GDM1 (cell line): ENCODE results near the gene CTDSPL.
A peak's percentile ranks its signal among the peaks of the same experiment; 100 is the strongest.
"Not testable (repeated sequence)": the region's sequence is repeated elsewhere in the genome, so short reads cannot be mapped to it uniquely, and the experiment has no call there.

ENCODE experiments used
- DNase-seq: peaks from one replicate; lab custom pipeline; 2025; lab: John Stamatoyannopoulos, UW

Gene CTDSPL

DNA sequence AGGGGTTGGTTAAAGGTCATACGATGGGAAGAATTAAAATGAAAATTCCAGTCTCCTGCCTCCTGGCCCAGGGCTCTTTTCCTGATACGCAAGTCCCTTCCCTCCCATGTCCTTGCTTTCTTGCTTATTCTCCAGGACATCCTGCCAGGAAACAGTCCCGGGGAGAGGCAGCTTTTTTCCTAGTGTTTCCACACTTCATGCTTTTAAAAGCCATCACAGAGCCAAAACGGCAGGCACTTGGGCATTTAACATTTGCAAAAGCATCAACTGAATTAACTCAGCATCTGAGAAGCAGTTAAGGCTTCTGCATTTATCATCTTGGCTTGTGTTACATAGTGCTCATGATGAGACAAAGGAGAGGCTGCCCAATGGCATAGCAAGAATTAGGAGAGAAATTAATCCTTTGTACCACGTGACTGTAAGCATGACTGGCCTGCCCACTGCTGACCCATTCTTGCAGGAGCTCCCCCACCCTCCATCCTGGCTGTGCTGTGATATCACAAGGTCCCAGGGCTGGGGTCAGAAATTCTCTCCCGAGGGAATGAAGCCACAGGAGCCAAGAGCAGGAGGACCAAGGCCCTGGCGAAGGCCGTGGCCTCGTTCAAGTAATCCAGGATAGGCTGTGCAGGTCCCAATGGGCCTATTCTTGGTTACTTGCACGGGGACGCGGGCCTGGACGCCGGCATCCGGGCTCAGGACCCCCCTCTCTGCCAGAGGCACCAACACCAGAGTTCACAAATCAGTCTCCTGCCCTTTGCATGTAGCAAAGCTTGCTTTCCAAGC, 107.3 kb downstream of the CTDSPL start:
- DNase-seq = no peak

DNA sequence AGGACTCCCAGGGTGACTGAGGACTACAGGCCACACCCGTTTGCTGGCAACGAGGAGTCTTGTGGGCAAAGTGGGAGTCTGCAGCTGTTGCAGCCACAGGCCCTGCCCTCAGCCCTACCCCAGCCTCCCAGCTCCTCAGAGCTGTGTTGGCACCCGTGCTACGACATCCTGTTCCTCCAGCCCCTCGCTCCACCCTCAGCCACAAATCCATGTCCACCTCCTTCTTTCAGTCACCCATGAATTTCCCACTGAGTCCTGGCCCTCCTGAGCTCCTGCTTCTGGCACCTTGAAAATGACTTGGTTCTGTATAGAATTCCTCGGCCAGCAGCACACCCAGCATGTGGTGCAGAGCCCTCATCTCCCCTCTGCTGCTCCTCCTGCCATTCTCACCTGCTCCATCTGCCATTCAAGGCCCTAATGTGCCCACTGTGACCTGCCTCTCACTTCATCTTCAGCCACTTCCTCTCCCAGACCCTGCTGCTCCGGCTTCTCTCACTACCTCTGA, 108.0 kb downstream of the CTDSPL start:
- no peak for DNase-seq

DNA sequence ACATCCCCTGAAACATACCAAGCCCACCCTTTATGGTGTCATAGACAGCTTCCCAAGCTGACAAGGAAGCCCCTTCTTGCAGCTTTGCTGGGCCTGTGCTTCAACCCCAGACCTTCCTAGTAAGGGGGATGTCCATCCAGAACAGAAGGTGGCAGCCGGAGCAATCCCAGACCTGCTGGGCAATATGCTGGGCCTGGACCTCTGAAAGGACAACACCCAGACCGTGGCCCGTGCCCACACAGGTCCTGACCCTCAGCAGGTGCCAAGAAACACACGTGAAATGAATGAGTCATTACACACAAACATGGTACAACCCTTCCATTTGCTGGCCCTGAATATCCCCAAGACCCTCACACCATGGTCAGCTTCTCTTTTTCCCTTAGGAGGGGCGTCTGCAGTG, 109.1 kb downstream of the CTDSPL start:
- DNase-seq = no peak

DNA sequence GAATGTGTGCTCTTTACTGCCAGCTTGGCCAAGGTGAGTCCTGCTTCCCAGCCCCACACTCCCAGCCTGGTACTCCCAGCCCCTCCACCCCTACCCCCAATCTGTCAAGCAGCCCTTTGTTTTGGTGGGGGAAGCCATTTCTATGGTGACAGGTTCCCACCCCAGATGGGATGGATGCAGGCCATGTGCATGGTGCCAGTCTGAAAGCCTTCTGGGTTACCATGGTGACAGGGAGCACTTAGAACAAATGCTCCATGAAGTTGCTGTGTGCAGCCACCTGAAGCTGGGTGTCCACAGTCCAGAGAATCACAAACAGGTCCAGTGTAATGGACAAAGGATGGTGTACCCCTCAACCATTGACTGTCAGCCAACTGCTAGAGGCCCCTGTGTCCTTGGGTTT, 109.8 kb downstream of the CTDSPL start:
- DNase-seq = no peak

DNA sequence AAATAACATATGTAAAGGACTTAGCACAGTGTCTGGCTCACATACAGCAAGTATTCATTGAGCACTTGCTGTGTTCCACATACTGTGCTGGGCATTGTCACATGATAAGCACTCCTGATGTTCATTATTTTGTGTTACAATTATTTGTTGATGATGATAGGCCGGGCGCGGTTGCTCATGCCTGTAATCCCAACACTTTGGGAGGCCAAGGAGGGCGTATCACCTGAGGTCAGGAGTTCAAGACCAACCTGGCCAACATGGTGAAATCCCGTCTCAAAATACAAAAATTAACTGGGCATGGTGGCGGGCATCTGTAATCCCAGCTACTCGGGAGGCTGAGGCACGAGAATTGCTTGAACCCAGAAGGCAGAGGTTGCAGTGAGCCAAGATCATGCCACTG, 110.4 kb downstream of the CTDSPL start:
- not testable (repeated sequence) for DNase-seq

DNA sequence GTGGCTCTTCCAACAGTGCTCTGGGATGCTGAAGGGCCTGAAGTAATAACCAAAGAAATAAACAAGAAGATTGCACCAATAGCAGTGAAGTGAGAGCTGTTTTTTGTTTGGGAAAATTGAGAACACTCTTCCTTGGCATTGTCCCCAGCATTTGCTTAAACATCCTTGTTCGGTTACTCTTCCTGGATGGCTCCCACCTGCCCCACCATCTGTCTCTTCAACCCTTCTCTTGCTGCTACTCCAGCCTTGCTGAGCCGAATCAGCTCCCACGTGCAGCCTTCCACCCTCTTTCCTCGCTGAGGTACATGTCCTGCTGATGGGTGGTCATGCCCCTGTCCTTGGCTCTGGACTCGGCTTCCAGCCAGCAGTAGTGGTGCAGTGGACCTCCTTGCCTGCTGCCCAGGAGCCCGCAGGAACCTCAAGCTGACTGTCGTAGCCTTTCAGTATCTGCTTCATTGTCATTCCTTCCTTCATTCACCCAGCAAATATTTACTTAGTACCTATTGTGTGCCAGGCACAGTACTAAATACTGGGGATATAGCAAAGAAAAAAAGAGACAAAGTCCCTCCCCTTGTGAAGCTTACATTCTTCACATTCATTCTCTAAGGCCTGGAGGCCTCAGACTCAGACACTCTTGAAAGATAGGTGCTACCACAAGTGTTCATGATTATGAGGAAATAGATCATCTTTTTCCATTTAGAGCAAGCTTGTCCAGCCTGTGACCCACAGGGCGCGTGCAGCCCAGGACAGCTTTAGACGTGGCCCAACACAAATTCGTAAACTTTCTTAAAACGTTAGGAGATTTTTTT, 111.8 kb downstream of the CTDSPL start:
- DNase-seq = no peak

DNA sequence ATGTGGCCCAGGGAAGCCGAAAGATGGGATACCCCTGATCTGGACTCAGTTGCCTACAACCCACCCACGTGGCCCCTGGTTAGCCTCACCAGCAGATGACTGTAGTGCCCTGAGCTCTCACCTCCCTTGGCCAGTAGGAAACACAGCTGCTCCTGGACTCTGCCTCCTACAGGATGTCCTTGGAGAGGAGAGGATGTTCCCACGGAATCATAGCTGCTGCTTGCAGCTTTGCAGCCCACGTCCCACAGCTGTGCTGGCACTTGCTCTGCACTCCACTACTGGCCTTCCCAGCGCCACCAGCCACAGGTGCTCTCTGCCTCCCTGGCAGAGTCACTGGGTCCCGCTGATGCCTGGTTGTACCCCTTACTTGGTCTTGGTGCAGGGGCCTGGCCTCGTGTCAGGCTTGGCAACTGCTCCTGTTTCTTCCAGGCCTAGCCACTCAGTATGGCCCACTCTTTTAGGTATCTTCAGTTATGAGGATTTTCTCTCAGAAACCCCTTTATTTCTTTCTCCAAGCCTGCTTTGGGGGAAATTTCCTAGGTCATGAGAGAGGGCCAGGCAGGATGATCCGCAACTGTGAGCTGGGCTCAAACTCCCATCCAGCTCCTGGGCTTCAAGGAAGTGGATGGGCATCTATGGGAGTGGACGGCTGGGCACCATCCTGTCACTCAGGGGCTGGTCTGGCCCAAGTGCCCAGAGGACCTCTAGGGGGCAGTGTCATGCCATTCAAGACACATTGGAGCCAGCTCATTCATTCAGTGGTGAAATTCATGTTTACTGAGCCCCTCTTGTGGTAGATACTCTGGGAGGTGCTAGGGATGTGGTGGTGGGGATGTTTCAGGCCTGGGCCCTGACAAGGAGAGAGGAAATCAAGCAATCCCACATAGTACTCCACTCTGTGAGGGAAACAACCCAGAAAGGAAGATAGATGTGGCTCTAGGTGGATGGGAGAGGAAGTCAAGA, 112.7 kb downstream of the CTDSPL start:
- DNase-seq = peak; percentile 30

DNA sequence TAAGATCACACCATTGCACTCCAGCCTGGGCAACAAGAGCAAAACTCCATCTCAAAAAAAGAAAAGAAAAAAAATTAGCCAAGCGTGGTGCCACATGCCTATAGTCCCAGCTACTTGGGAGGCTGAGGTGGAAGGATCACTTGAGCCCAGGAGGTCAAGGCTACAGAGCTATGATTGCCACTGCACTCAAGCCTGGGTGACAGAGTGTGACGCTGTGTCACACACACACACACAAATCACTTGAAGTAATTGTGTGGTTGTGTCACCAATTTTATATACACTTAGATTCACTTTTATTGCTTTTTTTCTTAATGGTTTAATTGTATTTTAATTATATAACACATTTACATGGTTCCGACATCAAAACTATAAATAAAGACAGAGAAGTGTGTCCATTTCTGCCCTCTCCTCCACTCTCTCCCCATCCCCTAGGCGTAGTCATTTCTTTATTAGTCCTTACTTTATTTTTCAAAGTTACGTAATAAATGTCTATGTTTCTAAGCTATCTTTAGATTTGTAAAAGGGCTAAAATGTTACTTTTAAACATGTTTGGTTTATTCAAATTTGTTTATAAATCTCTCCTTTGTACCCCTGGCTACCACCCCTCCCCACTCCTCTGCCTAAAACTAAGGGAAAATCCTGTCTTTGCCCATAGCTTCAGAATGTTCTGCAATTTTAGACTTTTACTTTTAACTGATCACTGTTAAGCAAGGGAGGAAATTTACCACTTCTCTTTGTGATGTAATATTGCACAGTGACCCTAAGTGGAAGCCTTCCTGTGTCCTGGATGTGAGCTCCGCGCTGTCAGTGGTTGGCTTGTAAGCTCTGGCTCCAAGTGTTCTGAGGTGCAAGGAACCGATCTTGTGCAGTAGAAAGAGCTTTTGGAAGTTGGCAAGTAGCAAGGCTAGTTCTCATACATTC, 118.1 kb downstream of the CTDSPL start:
- DNase-seq = no peak

DNA sequence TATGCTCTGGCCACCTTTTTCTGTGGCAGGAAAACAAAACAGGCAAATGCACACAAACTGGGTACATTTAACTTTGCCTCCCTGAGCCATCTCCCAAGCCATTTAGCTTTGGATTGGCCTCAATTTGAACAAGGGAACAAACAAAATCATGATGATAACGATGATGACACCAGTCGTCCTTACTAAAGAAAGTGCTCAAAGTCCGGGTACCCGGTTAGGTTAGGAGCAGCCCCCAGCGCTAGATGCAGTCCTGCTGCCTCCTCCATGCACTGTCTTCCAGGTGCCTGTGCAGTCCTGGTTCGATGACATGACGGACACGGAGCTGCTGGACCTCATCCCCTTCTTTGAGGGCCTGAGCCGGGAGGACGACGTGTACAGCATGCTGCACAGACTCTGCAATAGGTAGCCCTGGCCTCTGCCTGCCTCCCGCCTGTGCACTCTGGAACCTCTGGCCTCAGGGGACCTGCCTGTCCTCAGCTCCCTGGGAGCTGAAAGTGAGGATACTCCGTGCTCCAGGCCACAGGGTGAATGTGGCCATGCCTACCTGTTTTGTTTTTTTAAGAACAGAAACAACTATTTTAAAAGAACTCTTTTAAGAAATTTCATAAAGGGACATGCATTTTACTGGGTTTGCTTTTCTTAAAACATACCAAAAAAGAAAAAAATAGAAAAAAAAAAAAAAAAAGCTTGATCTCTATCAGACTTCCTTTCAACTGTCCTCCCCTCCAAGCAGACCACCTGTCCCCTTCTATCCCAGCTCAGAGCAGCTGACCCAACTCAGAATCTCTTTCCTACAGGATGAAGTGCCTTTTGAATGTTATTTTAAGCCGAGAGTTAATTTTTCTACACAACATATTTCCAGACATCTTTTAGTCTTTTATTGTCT, 119.0 kb downstream of the CTDSPL start:
- no peak for DNase-seq

DNA sequence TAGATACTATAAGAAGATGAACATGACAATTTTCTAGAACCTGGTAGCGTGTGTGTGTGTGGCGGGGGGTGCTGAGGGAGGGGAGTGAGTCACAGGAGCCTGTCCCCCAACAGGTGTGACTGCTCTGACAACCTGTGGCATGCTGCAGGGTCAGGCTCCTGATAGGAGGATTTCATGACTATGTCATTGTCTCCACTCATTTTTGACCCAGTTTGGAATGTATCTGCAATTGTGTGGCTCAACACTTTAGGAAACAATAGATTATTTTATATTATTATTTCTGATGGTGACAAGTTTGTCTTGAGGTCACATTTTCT, 119.6 kb downstream of the CTDSPL start:
- DNase-seq = no peak

DNA sequence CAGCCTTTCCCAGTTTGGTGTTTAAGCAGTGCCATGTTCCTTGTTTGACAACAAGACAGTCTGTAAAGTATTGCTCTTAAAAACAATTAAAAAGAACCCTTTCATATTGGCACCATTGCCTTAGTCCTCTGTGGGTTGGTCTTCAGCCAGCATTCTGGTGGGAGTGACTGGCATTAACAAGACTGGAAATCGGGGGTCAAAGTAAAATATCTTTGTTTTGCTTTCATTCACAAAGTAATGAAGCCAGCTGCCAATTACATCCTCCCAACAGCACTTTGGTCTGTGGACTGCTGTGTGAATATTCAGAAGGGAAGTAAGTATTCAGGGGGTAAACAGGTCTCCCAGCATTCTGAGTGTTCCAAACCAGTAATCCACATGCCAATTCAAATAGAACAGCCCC, 120.7 kb downstream of the CTDSPL start:
- DNase-seq = no peak

DNA sequence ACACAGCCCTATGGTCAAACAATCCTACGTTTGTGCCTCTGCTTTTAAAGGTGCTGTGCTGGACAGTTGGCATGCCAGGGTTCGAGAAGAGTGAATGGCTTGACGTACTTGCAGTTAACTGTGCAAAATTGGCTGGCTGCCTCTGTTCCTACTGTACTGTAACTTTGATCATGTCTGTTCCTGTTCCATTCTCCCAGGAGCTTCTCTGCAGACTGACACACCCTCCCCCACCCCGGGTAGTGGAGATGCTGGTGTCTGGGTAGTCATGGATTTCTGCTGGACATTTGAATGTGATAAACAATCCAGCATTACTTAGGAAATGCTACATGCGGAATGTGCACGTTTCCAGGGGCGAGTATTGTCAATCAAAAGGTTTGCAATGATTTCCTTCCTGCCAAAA, 122.4 kb downstream of the CTDSPL start:
- no peak for DNase-seq

DNA sequence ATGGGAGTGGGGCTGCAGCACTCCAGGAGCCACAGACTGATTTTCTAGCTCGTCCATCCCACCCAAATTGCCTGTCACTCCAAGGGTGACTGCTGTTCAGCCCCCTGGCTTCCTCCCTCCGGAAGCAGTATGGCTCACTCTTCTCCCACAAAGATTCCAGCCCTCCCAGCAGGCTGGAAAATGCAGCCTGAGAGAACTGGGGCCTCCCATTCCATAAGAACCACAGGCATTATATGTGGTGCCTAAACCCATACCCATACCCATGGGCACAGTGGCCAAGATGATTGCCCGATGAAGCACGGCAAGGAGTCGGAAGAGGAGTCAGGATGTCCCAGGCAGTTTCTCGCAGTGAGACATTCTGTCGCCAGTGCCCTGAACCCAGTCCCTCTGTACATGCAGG, 122.9 kb downstream of the CTDSPL start:
- DNase-seq = no peak

DNA sequence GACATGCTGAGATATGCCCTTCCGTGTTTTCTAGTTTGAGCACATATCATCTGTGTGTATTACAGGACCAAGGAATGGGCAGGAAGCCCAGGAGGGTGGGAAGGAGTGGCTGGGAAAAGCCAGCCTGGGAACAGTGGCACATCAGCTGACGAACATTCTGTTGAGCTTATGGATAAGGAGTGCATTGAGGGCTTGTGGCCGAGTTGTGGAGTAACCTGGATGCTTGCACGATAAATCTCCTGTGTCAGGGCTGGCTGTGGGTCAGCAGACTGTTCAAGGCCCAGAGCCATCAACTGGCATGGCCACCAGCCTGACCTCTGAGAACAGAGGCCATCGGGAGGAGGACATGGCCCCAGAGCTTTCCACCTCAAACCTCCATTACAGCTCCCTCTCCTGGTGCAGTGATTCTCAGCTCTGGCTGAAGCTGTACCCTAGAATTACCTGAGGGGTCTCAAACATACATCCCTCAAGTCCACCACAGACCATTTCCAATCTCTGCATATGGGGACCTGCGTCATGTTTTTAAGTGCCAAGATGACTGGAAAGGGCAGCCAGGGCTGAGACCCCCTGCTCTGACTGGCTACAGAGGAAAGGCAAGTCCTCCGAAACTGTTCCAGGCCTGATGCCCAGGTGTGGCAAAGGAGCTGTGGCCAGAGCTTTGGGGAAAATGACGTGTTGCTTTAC, 124.1 kb downstream of the CTDSPL start:
- DNase-seq = no peak

DNA sequence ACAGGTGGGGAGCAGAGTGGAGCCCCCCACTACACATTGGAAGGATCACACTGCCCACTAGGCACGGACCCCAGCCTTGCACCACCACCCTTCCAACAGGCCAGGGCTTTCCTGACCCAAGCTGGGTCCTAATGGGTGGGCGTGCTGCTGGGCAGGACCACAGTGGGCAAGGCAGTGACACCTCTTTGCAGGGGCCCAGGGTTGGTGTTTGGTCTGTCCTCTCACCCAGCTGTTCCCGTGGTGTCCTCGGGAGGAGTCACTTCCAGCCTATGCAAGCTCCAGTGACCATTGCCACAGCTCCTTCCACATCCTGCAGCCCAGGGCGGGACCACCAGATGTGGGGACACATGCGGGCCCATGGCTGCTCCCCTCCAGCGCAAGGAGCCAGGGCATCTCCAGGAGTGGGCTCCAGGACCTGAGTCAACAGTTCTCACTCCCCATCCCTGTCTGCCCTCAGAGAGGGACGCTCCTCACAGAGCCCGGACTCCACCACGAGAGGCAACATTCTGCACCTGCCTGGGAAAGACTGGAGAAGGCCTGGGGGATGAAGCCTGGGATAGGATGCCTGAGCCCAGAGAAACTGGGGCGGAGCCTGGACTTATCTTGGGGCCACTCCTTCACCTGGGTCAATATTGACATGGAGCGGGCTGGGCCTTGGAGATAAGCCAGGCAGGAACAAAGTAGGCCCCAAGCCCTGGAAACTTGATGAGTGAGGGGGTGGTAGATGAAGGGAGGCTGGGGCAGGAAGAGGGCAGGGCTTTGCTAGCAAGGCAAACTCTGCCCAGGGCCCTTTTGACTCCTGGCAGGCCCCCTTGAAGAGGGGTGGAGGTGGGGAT, 125.0 kb downstream of the CTDSPL start:
- DNase-seq = no peak

DNA sequence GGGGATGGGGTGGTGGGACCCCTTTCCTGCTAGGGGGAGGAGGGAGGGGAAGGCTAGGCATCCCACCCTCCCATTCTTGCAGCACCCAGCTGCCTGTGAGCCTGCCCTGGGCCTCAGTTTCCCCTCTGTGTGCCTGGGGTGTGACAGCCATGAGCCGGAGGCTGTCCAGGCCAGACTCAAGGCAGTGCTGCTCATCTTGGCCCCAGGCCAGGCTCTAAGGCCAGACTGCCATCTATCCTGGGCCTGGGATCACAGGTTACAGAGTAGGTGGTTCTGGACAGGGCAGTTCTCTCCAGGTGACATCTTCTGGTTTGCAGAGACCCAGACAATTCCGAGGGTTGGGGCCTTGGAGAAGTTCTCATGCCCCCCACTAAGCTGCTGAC, 125.6 kb downstream of the CTDSPL start:
- DNase-seq = no peak

DNA sequence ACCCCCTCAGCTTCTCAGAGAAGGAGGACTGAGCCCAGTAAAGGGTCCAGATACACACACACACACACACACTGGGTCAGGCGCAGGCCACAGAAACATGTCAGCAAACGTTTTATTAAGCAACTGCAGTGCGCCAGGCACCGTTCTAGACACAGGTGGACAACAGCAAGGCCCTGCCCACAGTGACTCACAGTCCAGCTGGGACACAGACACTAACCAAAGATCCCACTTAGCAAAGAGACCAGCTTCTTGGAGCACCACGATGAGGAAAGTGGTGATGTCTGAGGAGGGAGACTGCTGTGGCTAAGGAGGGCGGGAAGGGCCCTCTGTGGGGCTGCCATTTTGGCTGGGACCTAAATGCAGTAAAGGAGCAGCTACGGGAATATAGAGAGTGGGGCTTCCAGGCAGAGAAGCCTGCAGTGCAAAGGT, 126.1 kb downstream of the CTDSPL start:
- DNase-seq = no peak

DNA sequence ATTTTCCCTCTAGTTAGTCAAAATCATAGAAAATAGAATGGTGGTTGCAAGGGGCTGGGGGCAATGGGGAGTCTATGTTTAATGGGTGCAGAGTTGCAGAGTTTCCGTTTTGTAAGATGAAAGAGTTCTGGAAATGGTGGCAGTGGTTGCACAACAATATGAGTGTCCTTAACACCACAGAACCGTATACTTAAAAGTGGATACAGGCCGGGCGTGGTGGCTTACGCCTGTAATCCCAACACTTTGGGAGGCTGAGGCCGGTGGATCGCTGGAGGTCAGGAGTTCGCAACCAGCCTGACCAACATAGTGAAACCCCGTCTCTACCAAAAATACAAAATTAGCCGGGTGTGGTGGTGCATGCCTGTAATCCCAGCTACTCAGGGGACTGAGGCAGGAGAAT, 126.7 kb downstream of the CTDSPL start:
- DNase-seq = not testable (repeated sequence)
